ENCODE measurements around the gene UBR4. TPM values are rescaled to one million over a fixed set of nuclear protein-coding genes. Genes with fewer than 3 reads are reported as not detected.

UBR4 gene
- total RNA-seq, 6 experiments from 2014 or later = 73.0 to 132 (median 90.1) TPM

DNA sequence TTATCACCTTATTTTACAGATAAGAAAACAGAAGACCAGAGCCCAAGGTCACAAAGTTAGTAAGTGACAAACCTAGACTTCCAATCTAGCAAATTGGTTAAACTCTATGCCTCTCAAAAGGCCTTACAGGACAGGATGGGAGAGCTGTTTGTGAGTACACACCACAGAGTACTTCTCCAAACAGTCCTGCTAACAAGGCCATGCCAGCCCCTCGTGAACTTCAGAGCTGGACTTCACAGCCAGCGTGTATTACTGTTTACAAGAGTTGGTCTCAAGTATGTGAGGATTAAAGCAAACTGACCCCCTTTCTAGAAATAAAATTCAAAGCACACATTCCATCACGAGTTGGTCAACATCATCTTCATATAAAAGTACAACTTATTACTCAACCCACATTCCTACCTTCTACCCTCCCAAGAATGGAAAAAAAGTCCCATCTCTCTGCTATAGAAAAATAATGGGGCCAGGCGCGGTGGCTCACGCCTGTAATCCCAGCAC lies 19.8 kb upstream of the UBR4 start:
- H3K4me3 ChIP-seq = no peak overlapping the region
- peaks cover 0 to 82% (median 29%) of the 10 kb centered on the region in 4 donors for H3K36me3 ChIP-seq
- WGBS (ENCODE audit: insufficient coverage, low coverage, low lambda C conversion rate, missing lambda C conversion rate) = 76% methylated on average over 6 of the region's 6 CpGs
- intact Hi-C loops (cut with DNase I) = loop anchor here in 1 of 2 donors (10.0 kb wide), 1 partner anchor 45 kb away; no protein-coding TSS in a partner anchor
- no peak for TF ChIP-seq POLR2A (IDR thresholded peaks at IDR 0.05)
- TF ChIP-seq, protein P1, sequence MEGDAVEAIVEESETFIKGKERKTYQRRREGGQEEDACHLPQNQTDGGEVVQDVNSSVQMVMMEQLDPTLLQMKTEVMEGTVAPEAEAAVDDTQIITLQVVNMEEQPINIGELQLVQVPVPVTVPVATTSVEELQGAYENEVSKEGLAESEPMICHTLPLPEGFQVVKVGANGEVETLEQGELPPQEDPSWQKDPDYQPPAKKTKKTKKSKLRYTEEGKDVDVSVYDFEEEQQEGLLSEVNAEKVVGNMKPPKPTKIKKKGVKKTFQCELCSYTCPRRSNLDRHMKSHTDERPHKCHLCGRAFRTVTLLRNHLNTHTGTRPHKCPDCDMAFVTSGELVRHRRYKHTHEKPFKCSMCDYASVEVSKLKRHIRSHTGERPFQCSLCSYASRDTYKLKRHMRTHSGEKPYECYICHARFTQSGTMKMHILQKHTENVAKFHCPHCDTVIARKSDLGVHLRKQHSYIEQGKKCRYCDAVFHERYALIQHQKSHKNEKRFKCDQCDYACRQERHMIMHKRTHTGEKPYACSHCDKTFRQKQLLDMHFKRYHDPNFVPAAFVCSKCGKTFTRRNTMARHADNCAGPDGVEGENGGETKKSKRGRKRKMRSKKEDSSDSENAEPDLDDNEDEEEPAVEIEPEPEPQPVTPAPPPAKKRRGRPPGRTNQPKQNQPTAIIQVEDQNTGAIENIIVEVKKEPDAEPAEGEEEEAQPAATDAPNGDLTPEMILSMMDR (IDR thresholded peaks at IDR 0.05) = no peak
- ATAC-seq (no peak), DNase-seq (no peak)
- peaks cover 0 to 11% (median 0%) of the 10 kb centered on the region in 4 donors for H3K4me1 ChIP-seq
- no peak overlapping the region for H3K27ac ChIP-seq
- H3K27me3 ChIP-seq = no peaks in the 10 kb centered on the region
- H3K9me3 ChIP-seq = no peaks in the 10 kb centered on the region

DNA sequence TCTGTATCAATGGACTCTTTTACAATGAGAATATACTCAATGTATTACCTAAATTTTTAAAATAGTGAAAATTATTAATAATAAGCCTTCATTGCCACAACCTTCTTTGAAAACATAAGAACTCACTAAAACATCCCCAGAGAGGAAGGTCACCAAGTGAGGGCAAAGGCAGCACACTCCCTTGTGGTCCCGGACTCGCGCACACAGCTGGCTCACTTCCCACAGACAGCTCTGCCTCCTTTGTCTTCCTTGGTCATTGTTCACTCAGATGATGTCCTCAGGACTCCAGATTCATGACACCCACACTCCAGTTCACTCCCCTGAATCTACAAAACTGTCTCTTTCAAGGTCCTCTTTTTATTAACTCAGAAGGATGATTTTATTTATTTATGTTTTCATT lies 19.2 kb upstream of the UBR4 start:
- Histone ChIP-seq H3K4me3 (no peak overlapping the region), H3K27ac (no peak overlapping the region), H3K9me3 (no peaks in the 10 kb centered on the region), H3K27me3 (no peaks in the 10 kb centered on the region), H3K36me3 (peaks cover 0 to 82% (median 32%) of the 10 kb centered on the region in 4 donors), H3K4me1 (peaks cover 0 to 11% (median 0%) of the 10 kb centered on the region in 4 donors)
- DNase-seq (no peak), ATAC-seq (no peak)
- 68% methylated on average over 3 of the region's 3 CpGs for WGBS (ENCODE audit: insufficient coverage, low coverage, low lambda C conversion rate, missing lambda C conversion rate)
- intact Hi-C loops (cut with DNase I) = no loop called here
- TF ChIP-seq, protein P1 (IDR thresholded peaks at IDR 0.05) = no peak
- no peak for TF ChIP-seq POLR2A (IDR thresholded peaks at IDR 0.05)

DNA sequence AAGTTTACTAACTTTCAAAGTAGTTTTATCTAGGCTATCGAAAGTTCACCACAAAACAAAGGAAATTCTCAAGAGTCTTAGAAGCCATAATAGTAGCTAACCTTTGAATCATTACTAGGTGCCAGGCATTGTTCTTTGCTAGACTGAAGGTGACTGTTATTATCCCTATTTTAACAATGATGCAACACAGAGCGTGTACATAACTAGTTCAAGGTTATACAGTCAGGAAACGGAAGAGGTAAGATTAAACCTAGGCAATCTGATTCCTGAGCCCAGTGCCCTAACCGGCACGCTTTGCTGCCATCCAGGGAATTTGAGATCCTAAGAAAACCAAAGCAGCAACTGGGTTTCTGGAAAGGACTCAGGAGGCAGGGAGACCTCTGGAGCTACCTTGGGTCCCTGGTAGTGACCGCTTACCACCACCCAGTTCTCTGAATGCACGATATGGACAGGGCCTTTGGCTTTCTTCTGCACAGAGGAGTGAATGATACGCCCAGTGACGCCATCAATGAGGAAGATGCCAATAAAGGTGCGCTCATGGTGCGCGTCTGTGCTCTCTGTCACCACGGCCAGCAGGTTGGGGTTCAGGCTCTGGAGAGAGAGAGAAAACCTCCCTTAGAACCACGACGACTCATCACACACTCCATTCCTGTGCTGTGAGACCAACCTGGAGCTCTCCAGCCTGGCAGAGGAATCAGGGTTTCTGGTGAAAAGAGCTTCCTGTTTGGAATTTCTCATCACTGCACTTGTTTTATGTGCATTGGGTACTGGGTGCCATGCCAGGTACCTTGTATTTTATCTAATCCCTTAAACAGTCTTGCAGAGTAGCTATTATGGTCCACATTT lies 13.1 kb upstream of the UBR4 start:
- H3K9me3 ChIP-seq = no peaks in the 10 kb centered on the region
- WGBS (ENCODE audit: insufficient coverage, low coverage, low lambda C conversion rate, missing lambda C conversion rate) = 66% methylated on average over 5 of the region's 15 CpGs
- no peak overlapping the region for H3K4me3 ChIP-seq
- peak in 1 of 4 donors; percentile 19 for ATAC-seq
- no peak overlapping the region for H3K27ac ChIP-seq
- TF ChIP-seq, protein P1 (IDR thresholded peaks at IDR 0.05) = no peak
- TF ChIP-seq POLR2A (IDR thresholded peaks at IDR 0.05) = no peak
- H3K27me3 ChIP-seq = no peaks in the 10 kb centered on the region
- peaks cover 0 to 86% (median 33%) of the 10 kb centered on the region in 4 donors for H3K36me3 ChIP-seq
- intact Hi-C loops (cut with DNase I) = no loop called here
- H3K4me1 ChIP-seq = no peaks in the 10 kb centered on the region
- DNase-seq = no peak

DNA sequence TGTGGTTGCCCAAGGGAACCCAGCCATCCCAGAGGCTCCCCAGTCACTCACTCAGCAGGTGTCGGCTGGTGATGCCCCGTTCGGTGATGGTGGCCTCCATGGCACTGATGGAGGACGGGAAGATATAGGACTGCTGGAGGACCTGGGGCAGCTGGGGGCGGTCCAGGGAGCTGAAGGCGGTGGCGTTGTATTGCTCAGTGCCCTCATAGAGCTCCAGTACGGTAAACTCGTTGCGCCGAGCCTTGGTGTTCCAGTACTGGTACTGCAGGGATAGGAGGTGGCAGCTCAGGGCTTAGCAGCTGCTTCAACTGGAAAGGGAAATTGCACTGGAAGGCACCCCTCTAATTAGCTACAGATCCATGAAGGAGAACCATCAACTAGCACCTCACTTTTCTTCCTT lies 12.5 kb upstream of the UBR4 start:
- intact Hi-C loops (cut with DNase I) = no loop called here
- Histone ChIP-seq H3K27ac (no peak overlapping the region), H3K36me3 (peaks cover 0 to 89% (median 34%) of the 10 kb centered on the region in 4 donors), H3K4me3 (no peak overlapping the region), H3K9me3 (no peaks in the 10 kb centered on the region), H3K27me3 (no peaks in the 10 kb centered on the region), H3K4me1 (no peaks in the 10 kb centered on the region)
- DNase-seq (no peak), ATAC-seq (no peak)
- TF ChIP-seq, protein P1 (IDR thresholded peaks at IDR 0.05) = no peak
- no peak for TF ChIP-seq POLR2A (IDR thresholded peaks at IDR 0.05)
- 95% methylated on average over 3 of the region's 11 CpGs for WGBS (ENCODE audit: insufficient coverage, low coverage, low lambda C conversion rate, missing lambda C conversion rate)
